Stomach (tissue), 9 donors: ENCODE data around the gene CHAF1B. TPM values are rescaled to one million over a fixed set of nuclear protein-coding genes. Genes with fewer than 3 reads are reported as not detected.

Source experiments
- DNase-seq, 2 donors: peaks; one replicate each; pipeline versions ENCODE4 v3.0.0 to v3.0.0-alpha.2; 2013 to 2019
- H3K27ac ChIP-seq, 5 donors: fragments of 200-600 bp in 4 of 5; sonication (generic) in 4 of 5; one replicate each; pipeline ENCODE4 v1.5.1; 2013 to 2019; ENCODE audit warnings: mild to moderate bottlenecking in 1 of 5, moderate library complexity in 1 of 5
- H3K27me3 ChIP-seq, 3 donors: fragments of 200-600 bp; sonication (generic); one replicate each; pipeline ENCODE4 v1.5.1; 2017 to 2019; ENCODE audit warnings: mixed run types in 1 of 3
- H3K36me3 ChIP-seq, 4 donors: fragments of 200-600 bp; sonication (generic); 1 replicate in 3 of 4; 2 replicates in 1 of 4; pipeline ENCODE4 v1.5.1; 2016 to 2019
- H3K4me1 ChIP-seq, 4 donors: fragments of 200-600 bp; sonication (generic); one replicate each; pipeline ENCODE4 v1.5.1; 2016 to 2019
- H3K4me3 ChIP-seq, 4 donors: fragments of 200-600 bp; sonication (generic) in 3 of 4; one replicate each; pipeline ENCODE4 v1.5.1; 2016 to 2019; ENCODE audit warnings: mild to moderate bottlenecking in 1 of 4
- H3K9me3 ChIP-seq, 4 donors: fragments of 200-600 bp; sonication (generic); one replicate each; pipeline ENCODE4 v1.5.1; 2016 to 2019
- EP300 ChIP-seq: sonication (generic); formaldehyde crosslinking; IDR thresholded peaks from one replicate; pipeline ENCODE4 v1.6.1; 2017; ENCODE audit warnings: antibody characterized with exemption
- POLR2A ChIP-seq, 4 donors: fragments of 450-650 bp; IDR thresholded peaks; one replicate each; pipeline ENCODE4 v1.6.1; 2016; ENCODE audit warnings: antibody characterized with exemption in 4 of 4, control low read depth in 2 of 4, mild to moderate bottlenecking in 1 of 4, moderate library complexity in 1 of 4
- POLR2AphosphoS5 ChIP-seq, 3 donors: sonication (generic); formaldehyde crosslinking; IDR thresholded peaks; one replicate each; pipeline ENCODE4 v1.6.1; 2016; ENCODE audit warnings: antibody characterized with exemption in 3 of 3
- WGBS, 5 donors: extraction: QIAGEN DNeasy Blood & Tissue Kit in 3 of 5; methylation state at CpG; one replicate each; pipeline versions ENCODE4 v1.1.5 to v1.1.7; 2013 to 2018; 5-methylcytosine and 5-hydroxymethylcytosine counted together
- intact Hi-C: fragments of 100-400 bp; cut with DNase I; formaldehyde crosslinking; loops from one replicate; pipeline ENCODE4 v1.15.1; 2023; ENCODE audit warnings: low total_unique reads
- polyA plus RNA-seq, 3 donors: library from polyadenylated mRNA; stranded (reverse); fragments of 200-250 nt; gene quantifications; one replicate each; pipeline ENCODE4 v1.2.3, GENCODE V29; 2013
- total RNA-seq, 5 donors: library from RNA; depleted of rRNA; stranded (reverse); fragments of >200 nt; gene quantifications; one replicate each; pipeline versions ENCODE4 v1.1.0 to v1.2.3, GENCODE V29; 2014 to 2016
- TF ChIP-seq, protein P1 (sequence below), 7 experiments: fragments of 450-650 bp in 4 of 7; fragments of 200-600 bp in 3 of 7; sonication (generic) in 3 of 7; IDR thresholded peaks; one replicate each; pipeline ENCODE4 v1.5.1; 2016 to 2019; ENCODE audit warnings: antibody characterized with exemption in 7 of 7, control low read depth in 2 of 7, mild to moderate bottlenecking in 1 of 7
- donor health status: healthy with polysubstance abuse.
- donor health status: Bipolar disorder and iron deficiency.
- donor health status: healthy.

The CHAF1B gene
- total and polyA plus RNA-seq, 8 donors = 0.29 to 15.2 (median 1.4) TPM

DNA sequence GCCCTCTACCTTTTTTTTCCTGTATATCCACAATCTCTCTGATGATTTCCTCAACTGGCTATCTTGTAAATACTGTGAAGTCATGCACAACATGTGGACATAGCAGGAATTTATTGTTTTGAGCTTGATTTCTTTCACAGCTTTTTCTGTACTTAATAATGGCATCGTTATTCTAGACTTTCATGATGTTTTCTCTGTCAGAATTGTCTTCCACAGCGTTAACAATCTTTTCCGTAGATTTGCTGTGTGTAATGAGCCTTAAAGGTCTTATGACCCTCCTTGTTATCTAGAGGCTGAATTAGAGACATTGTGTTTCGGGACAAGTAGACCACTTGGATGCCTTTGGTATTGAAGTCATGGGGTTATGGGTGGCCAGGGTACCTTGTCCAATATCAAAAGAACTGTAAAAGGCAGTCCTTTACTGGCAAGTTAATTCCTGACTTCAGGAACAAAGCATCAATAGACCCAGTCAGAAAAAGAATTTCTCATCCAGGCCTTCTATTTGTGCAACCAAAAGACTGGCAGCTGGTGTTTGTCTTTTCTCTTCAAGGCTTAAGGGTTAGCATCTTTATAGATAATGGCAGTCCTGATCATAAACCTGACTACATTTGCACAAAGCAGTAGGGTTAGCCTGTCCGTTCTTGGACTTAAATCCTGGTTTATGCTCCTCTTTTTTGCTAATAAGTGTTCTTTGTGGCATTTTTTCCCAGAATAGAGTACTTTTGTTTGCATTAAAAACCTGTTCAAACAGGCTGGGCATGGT, 30.1 kb upstream of the CHAF1B start:
- intact Hi-C loops = no loop called here
- no peak for DNase-seq
- Histone ChIP-seq H3K4me1 (no peaks in the 10 kb centered on the region), H3K27ac (no peak overlapping the region), H3K4me3 (no peak overlapping the region), H3K9me3 (no peaks in the 10 kb centered on the region), H3K27me3 (no peaks in the 10 kb centered on the region), H3K36me3 (peaks cover 37 to 98% (median 94%) of the 10 kb centered on the region in 4 donors)
- TF ChIP-seq POLR2A (IDR thresholded peaks at IDR 0.05) = no peak
- no peak for TF ChIP-seq POLR2AphosphoS5 (IDR thresholded peaks at IDR 0.05)
- TF ChIP-seq, protein P1, sequence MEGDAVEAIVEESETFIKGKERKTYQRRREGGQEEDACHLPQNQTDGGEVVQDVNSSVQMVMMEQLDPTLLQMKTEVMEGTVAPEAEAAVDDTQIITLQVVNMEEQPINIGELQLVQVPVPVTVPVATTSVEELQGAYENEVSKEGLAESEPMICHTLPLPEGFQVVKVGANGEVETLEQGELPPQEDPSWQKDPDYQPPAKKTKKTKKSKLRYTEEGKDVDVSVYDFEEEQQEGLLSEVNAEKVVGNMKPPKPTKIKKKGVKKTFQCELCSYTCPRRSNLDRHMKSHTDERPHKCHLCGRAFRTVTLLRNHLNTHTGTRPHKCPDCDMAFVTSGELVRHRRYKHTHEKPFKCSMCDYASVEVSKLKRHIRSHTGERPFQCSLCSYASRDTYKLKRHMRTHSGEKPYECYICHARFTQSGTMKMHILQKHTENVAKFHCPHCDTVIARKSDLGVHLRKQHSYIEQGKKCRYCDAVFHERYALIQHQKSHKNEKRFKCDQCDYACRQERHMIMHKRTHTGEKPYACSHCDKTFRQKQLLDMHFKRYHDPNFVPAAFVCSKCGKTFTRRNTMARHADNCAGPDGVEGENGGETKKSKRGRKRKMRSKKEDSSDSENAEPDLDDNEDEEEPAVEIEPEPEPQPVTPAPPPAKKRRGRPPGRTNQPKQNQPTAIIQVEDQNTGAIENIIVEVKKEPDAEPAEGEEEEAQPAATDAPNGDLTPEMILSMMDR (IDR thresholded peaks at IDR 0.05) = no peak
- no peak for TF ChIP-seq EP300
- WGBS, 5 donors = 86 to 93% (median 88%) methylated on average over 5 of the region's 5 CpGs

DNA sequence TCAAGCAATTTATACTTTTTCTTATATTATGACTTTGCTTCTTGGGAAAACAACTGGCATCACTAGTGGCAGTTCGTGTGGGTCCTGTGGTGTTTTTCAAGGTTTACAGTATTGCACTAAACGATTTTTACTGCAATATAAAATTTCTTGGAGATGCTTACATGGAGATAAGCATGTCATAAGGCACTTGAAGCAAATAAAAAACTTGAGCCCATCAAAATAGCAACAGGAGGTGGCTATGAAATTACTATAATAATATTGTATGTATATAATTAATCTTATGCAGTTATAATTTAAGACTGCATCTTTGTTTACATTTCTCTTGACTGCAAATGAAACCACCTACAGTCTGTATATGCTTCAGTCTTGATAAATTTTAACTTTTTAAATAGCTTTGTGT, 29.3 kb upstream of the CHAF1B start:
- no peak overlapping the region for H3K4me3 ChIP-seq
- no peak overlapping the region for H3K27ac ChIP-seq
- WGBS, 5 donors = 52 to 70% (median 63%) methylated on average over 2 of the region's 2 CpGs
- no peaks in the 10 kb centered on the region for H3K4me1 ChIP-seq
- TF ChIP-seq, protein P1 (IDR thresholded peaks at IDR 0.05) = no peak
- no peak for TF ChIP-seq EP300
- TF ChIP-seq POLR2AphosphoS5 (IDR thresholded peaks at IDR 0.05) = no peak
- no peak for TF ChIP-seq POLR2A (IDR thresholded peaks at IDR 0.05)
- H3K27me3 ChIP-seq = no peaks in the 10 kb centered on the region
- no peaks in the 10 kb centered on the region for H3K9me3 ChIP-seq
- no peak for DNase-seq
- intact Hi-C loops = no loop called here
- peaks cover 41 to 98% (median 95%) of the 10 kb centered on the region in 4 donors for H3K36me3 ChIP-seq

DNA sequence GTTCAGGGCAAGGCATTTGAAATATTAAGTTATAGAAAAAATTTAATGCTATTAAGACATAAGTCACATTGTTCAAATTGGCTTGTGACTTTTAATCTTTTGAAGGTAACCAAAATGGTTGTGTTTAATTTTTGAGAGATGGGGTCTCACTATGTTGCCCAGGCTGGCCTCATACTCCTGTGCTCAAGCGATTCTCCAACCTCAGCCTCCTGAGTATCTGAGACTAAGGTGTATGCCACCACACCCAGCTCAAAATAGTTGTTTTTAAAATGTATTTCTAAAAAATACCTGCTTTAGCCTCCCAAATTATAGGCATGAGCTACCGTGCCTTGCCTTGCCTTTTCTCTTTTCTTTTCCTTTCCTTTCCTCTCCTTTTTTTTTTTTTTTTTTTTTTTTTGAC, 26.0 kb upstream of the CHAF1B start:
- TF ChIP-seq EP300 = no peak
- TF ChIP-seq, protein P1 (IDR thresholded peaks at IDR 0.05) = no peak
- TF ChIP-seq POLR2A (IDR thresholded peaks at IDR 0.05) = no peak
- no peak for TF ChIP-seq POLR2AphosphoS5 (IDR thresholded peaks at IDR 0.05)
- intact Hi-C loops = no loop called here
- DNase-seq = no peak
- no peak overlapping the region for H3K4me3 ChIP-seq
- 95 to 100% (median 96%) methylated on average over 2 of the region's 2 CpGs for WGBS, 5 donors
- peaks cover 30 to 100% (median 100%) of the 10 kb centered on the region in 4 donors for H3K36me3 ChIP-seq
- H3K27ac ChIP-seq = no peak overlapping the region
- H3K9me3 ChIP-seq = no peaks in the 10 kb centered on the region
- no peaks in the 10 kb centered on the region for H3K27me3 ChIP-seq
- H3K4me1 ChIP-seq = no peaks in the 10 kb centered on the region

DNA sequence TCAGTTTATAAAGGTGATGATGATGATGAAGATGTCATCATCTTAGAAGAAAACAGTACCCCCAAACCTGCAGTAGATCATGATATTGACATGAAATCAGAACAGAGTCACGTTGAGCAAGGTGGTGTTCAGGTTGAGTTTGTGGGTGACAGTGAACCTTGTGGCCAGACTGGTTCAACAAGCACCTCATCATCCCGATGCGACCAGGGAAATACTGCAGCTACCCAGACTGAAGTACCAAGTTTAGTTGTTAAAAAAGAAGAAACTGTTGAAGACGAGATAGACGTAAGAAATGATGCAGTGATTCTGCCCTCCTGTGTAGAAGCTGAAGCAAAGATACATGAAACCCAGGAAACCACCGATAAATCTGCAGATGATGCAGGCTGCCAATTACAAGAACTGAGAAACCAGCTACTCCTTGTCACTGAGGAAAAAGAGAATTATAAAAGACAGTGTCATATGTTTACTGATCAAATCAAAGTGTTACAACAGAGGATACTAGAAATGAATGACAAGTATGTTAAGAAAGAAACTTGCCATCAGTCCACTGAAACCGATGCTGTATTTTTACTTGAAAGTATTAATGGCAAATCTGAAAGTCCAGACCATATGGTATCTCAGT, 16.0 kb upstream of the CHAF1B start:
- Histone ChIP-seq H3K9me3 (no peaks in the 10 kb centered on the region), H3K36me3 (peaks cover 83 to 100% (median 99%) of the 10 kb centered on the region in 4 donors), H3K4me3 (no peak overlapping the region), H3K27ac (no peak overlapping the region), H3K27me3 (no peaks in the 10 kb centered on the region), H3K4me1 (no peaks in the 10 kb centered on the region)
- no peak for TF ChIP-seq POLR2AphosphoS5 (IDR thresholded peaks at IDR 0.05)
- TF ChIP-seq EP300 = no peak
- TF ChIP-seq, protein P1 (IDR thresholded peaks at IDR 0.05) = no peak
- no peak for TF ChIP-seq POLR2A (IDR thresholded peaks at IDR 0.05)
- no peak for DNase-seq
- intact Hi-C loops = no loop called here
- 84 to 89% (median 87%) methylated on average over 7 of the region's 7 CpGs for WGBS, 5 donors
